ENCODE results near the gene UNC119B.

The UNC119B gene

GRCh38 chr12:120693848-120694247 lies 16.4 kb upstream of the UNC119B start:
- H3K9me3 ChIP-seq (ENCODE audit: severe bottlenecking): no peaks in the 10 kb centered on the region
- no peak for TF ChIP-seq CTCF (IDR thresholded peaks at IDR 0.05; ENCODE audit: poor library complexity, severe bottlenecking)
- H3K27ac ChIP-seq (ENCODE audit: poor library complexity, severe bottlenecking): no peak overlapping the region
- H3K4me3 ChIP-seq (ENCODE audit: severe bottlenecking): no peak overlapping the region
- no peak for ATAC-seq (ENCODE audit: low read depth)
- no peaks in the 10 kb centered on the region for H3K27me3 ChIP-seq (ENCODE audit: insufficient read depth, poor library complexity, severe bottlenecking)
- peaks cover 64% of the 10 kb centered on the region for H3K36me3 ChIP-seq (ENCODE audit: low read depth)
- H3K4me1 ChIP-seq (ENCODE audit: insufficient read depth, poor library complexity, severe bottlenecking): peaks cover 8% of the 10 kb centered on the region
- no peak for DNase-seq (ENCODE audit: low spot score)

- Histone ChIP-seq H3K4me3 (ENCODE audit: severe bottlenecking) (no peak overlapping the region), H3K9me3 (ENCODE audit: severe bottlenecking) (no peaks in the 10 kb centered on the region), H3K36me3 (ENCODE audit: low read depth) (peaks cover 92% of the 10 kb centered on the region), H3K27me3 (ENCODE audit: insufficient read depth, poor library complexity, severe bottlenecking) (no peaks in the 10 kb centered on the region), H3K4me1 (ENCODE audit: insufficient read depth, poor library complexity, severe bottlenecking) (no peaks in the 10 kb centered on the region), H3K27ac (ENCODE audit: poor library complexity, severe bottlenecking) (no peak overlapping the region)
- TF ChIP-seq CTCF (IDR thresholded peaks at IDR 0.05; ENCODE audit: poor library complexity, severe bottlenecking): no peak
- no peak for ATAC-seq (ENCODE audit: low read depth)
- DNase-seq (ENCODE audit: low spot score): no peak
These were observed 13.6 kb upstream of the UNC119B start for GRCh38 chr12:120696626-120697025.

- H3K36me3 ChIP-seq (ENCODE audit: low read depth): peaks cover 99% of the 10 kb centered on the region
- no peak for TF ChIP-seq CTCF (IDR thresholded peaks at IDR 0.05; ENCODE audit: poor library complexity, severe bottlenecking)
- H3K9me3 ChIP-seq (ENCODE audit: severe bottlenecking): no peaks in the 10 kb centered on the region
- H3K27ac ChIP-seq (ENCODE audit: poor library complexity, severe bottlenecking): no peak overlapping the region
- ATAC-seq (ENCODE audit: low read depth) (no peak), DNase-seq (ENCODE audit: low spot score) (no peak)
- no peak overlapping the region for H3K4me3 ChIP-seq (ENCODE audit: severe bottlenecking)
- H3K27me3 ChIP-seq (ENCODE audit: insufficient read depth, poor library complexity, severe bottlenecking): no peaks in the 10 kb centered on the region
- H3K4me1 ChIP-seq (ENCODE audit: insufficient read depth, poor library complexity, severe bottlenecking): no peaks in the 10 kb centered on the region
These were observed 12.9 kb upstream of the UNC119B start for GRCh38 chr12:120697344-120697743.

- Histone ChIP-seq H3K36me3 (ENCODE audit: low read depth) (peaks cover 87% of the 10 kb centered on the region), H3K4me3 (ENCODE audit: severe bottlenecking) (no peak overlapping the region), H3K27me3 (ENCODE audit: insufficient read depth, poor library complexity, severe bottlenecking) (no peaks in the 10 kb centered on the region), H3K9me3 (ENCODE audit: severe bottlenecking) (no peaks in the 10 kb centered on the region), H3K27ac (ENCODE audit: poor library complexity, severe bottlenecking) (no peak overlapping the region), H3K4me1 (ENCODE audit: insufficient read depth, poor library complexity, severe bottlenecking) (no peaks in the 10 kb centered on the region)
- no peak for TF ChIP-seq CTCF (IDR thresholded peaks at IDR 0.05; ENCODE audit: poor library complexity, severe bottlenecking)
- no peak for DNase-seq (ENCODE audit: low spot score)
- ATAC-seq (ENCODE audit: low read depth): no peak
These were observed 11.6 kb upstream of the UNC119B start for GRCh38 chr12:120698665-120699064.

GRCh38 chr12:120699553-120699952 lies 10.7 kb upstream of the UNC119B start:
- no peak for ATAC-seq (ENCODE audit: low read depth)
- no peak for DNase-seq (ENCODE audit: low spot score)
- Histone ChIP-seq H3K36me3 (ENCODE audit: low read depth) (peaks cover 82% of the 10 kb centered on the region), H3K9me3 (ENCODE audit: severe bottlenecking) (no peaks in the 10 kb centered on the region), H3K27me3 (ENCODE audit: insufficient read depth, poor library complexity, severe bottlenecking) (no peaks in the 10 kb centered on the region), H3K27ac (ENCODE audit: poor library complexity, severe bottlenecking) (no peak overlapping the region), H3K4me3 (ENCODE audit: severe bottlenecking) (no peak overlapping the region), H3K4me1 (ENCODE audit: insufficient read depth, poor library complexity, severe bottlenecking) (no peaks in the 10 kb centered on the region)
- TF ChIP-seq CTCF (IDR thresholded peaks at IDR 0.05; ENCODE audit: poor library complexity, severe bottlenecking): no peak
